Ectodermal cell (in vitro differentiated cells): ENCODE measurements around the gene TMEM158.

Source experiments
- H3K27ac ChIP-seq: 2 replicates; pipeline ENCODE4 v1.7.0; 2013; ENCODE audit warnings: mild to moderate bottlenecking, low read depth, low read length; ENCODE audit not compliant: insufficient read depth, poor library complexity, severe bottlenecking
- H3K27me3 ChIP-seq: 2 replicates; pipeline ENCODE4 v1.7.0; 2013; ENCODE audit warnings: mild to moderate bottlenecking, low read length; ENCODE audit not compliant: insufficient read depth, control insufficient read depth, poor library complexity, severe bottlenecking
- H3K36me3 ChIP-seq: one replicate; pipeline ENCODE4 v1.7.0; 2013; ENCODE audit warnings: low read length; ENCODE audit not compliant: control insufficient read depth, insufficient read depth
- H3K4me1 ChIP-seq: one replicate; pipeline ENCODE4 v1.7.0; 2013; ENCODE audit warnings: low read length; ENCODE audit not compliant: control insufficient read depth, insufficient read depth
- H3K4me3 ChIP-seq: 2 replicates; pipeline ENCODE4 v1.7.0; 2013; ENCODE audit warnings: low read depth, low read length, control low read depth; ENCODE audit not compliant: insufficient read depth
- H3K9me3 ChIP-seq: 2 replicates; pipeline ENCODE4 v1.7.0; 2013; ENCODE audit warnings: mild to moderate bottlenecking, low read length, moderate library complexity; ENCODE audit not compliant: control insufficient read depth
- WGBS, 2 experiments: methylation state at CpG; one replicate each; pipeline ENCODE4 v1.1.7; 2013; ENCODE audit warnings: missing lambda C conversion rate in 2 of 2; 5-methylcytosine and 5-hydroxymethylcytosine counted together

Gene TMEM158

DNA sequence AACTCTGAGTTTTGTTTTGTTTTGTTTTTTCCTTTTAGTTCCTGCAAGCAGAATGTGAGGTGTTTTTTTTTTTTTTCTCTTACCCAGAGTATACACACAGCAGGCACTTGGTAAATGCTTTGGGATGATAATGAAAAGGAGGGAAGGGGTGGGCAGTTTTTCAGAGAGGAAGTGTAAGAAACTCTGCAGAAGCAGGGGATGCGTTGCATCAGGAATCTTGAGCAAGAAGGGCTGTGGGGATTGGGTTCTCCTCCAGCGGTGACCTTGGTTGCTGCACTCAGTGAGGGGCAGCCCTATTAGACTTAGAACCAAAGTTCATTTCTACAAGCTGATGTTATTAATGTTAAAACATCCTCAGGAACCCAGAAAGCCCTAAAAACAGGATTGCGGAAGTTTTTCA, 32.2 kb upstream of the TMEM158 start:
- WGBS, 2 experiments = 66 to 70% methylated on average over 3 of the region's 3 CpGs
- no peaks in the 10 kb centered on the region for H3K36me3 ChIP-seq

DNA sequence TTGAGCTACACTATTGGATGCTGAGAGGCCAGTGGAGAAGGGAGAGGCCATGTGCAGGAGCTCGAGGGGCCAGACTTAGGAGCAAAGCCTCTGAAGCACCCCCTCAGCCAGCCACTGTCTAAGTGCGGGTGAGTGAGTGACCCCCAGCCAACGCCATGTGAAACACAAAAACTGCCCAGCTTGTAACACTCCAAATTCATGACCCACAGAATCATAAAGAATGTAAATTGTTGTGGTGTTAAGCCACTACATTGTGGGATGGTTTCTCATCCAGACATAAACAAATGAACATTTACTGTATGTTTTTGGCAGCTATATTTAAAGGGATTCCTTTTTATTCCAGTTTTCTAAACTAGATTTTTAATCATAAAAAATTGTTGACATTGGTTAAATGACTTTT, 27.2 kb upstream of the TMEM158 start:
- WGBS, 2 experiments = 92 to 93% methylated on average over 2 to 3 of the region's 3 CpGs
- no peak overlapping the region for H3K4me3 ChIP-seq
- H3K9me3 ChIP-seq = no peaks in the 10 kb centered on the region
- no peak overlapping the region for H3K27ac ChIP-seq
- H3K27me3 ChIP-seq = no peaks in the 10 kb centered on the region
- no peaks in the 10 kb centered on the region for H3K4me1 ChIP-seq
- H3K36me3 ChIP-seq = no peaks in the 10 kb centered on the region

More for the DNA sequence above, 32.2 kb upstream of the TMEM158 start:
- no peaks in the 10 kb centered on the region for H3K27me3 ChIP-seq
- no peaks in the 10 kb centered on the region for H3K4me1 ChIP-seq
- no peaks in the 10 kb centered on the region for H3K9me3 ChIP-seq
- no peak overlapping the region for H3K27ac ChIP-seq
- H3K4me3 ChIP-seq = no peak overlapping the region

DNA sequence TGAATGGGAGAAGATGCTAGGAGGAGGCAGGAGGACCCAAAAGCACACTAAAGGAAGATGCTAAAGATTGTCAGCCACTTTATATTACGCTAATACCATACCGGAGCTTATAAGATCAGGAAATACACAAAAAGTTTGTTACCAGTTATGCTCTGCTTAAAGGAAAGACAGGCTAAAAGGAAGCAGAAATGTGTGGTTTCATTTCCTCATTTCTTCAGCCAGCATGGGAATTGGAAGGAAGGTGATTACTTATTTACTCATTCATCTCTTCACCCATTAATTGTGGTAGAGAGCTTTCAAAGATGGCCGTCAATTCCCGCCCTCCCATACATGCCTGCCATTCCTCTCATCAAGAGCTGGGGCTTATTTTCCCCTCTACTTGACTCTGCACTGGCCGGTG, 26.7 kb upstream of the TMEM158 start:
- H3K4me3 ChIP-seq = no peak overlapping the region
- H3K36me3 ChIP-seq = no peaks in the 10 kb centered on the region
- H3K4me1 ChIP-seq = no peaks in the 10 kb centered on the region
- no peaks in the 10 kb centered on the region for H3K9me3 ChIP-seq
- no peaks in the 10 kb centered on the region for H3K27me3 ChIP-seq
- WGBS, 2 experiments = 95 to 96% methylated on average over 5 of the region's 5 CpGs
- no peak overlapping the region for H3K27ac ChIP-seq

DNA sequence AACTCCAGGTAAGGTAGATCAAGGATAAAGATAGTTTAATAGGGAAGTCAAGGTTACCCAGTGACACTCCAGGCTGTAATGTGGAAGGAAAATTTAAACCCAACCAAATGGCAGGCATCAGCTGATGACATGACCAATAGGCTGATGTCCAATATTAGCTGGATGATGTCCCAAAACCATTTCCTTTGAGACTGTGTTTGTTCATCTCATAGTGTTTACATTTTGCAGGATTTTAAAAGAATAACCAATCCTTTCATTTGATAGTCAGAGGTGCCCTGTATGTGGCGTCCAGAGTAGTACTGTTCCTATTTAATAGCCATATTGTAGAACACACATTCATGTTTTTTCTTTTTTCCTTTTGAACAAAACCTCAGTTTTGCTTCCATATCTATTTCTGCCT, 23.3 kb upstream of the TMEM158 start:
- no peaks in the 10 kb centered on the region for H3K36me3 ChIP-seq
- H3K4me3 ChIP-seq = no peak overlapping the region
- no peaks in the 10 kb centered on the region for H3K27me3 ChIP-seq
- no peak overlapping the region for H3K27ac ChIP-seq
- WGBS, 2 experiments = 95 to 100% methylated on average over 1 of the region's 1 CpG
- peaks cover 3% of the 10 kb centered on the region for H3K4me1 ChIP-seq
- no peaks in the 10 kb centered on the region for H3K9me3 ChIP-seq

GRCh38 chr3:45246241-45246640, 20.2 kb upstream of the TMEM158 start:
- Histone ChIP-seq H3K4me1 (peaks cover 3% of the 10 kb centered on the region), H3K9me3 (no peaks in the 10 kb centered on the region), H3K36me3 (no peaks in the 10 kb centered on the region), H3K27ac (no peak overlapping the region), H3K27me3 (no peaks in the 10 kb centered on the region), H3K4me3 (no peak overlapping the region)
- 96 to 98% methylated on average over 3 of the region's 3 CpGs for WGBS, 2 experiments

DNA sequence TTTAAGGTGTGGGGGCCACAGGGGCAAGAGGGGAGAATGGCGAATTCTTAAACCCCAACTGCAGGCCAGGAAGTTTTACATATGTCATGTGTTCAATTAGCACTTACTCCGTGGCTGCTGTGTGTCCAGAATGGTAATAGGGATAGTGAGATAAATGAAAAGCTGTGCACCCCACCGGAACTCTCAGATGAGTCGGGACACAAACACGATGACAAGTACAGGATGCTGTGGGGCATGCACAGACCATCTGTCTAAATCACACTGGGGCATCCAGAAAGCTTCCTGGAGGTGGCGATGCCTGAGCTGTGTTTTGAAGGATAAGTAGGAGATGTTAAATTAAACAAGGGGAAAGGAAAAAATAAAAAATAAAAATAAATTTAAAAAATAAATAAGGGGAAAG, 18.3 kb upstream of the TMEM158 start:
- Histone ChIP-seq H3K27ac (no peak overlapping the region), H3K4me3 (no peak overlapping the region), H3K36me3 (no peaks in the 10 kb centered on the region), H3K27me3 (no peaks in the 10 kb centered on the region), H3K9me3 (no peaks in the 10 kb centered on the region), H3K4me1 (peaks cover 3% of the 10 kb centered on the region)
- WGBS, 2 experiments = 83 to 84% methylated on average over 6 of the region's 6 CpGs

- no peaks in the 10 kb centered on the region for H3K9me3 ChIP-seq
- no peak overlapping the region for H3K27ac ChIP-seq
- no peaks in the 10 kb centered on the region for H3K4me1 ChIP-seq
- no peaks in the 10 kb centered on the region for H3K36me3 ChIP-seq
- 83 to 91% methylated on average over 3 of the region's 3 CpGs for WGBS, 2 experiments
- H3K27me3 ChIP-seq = no peaks in the 10 kb centered on the region
- H3K4me3 ChIP-seq = no peak overlapping the region
Observed at GRCh38 chr3:45241206-45241605, 15.1 kb upstream of the TMEM158 start.

DNA sequence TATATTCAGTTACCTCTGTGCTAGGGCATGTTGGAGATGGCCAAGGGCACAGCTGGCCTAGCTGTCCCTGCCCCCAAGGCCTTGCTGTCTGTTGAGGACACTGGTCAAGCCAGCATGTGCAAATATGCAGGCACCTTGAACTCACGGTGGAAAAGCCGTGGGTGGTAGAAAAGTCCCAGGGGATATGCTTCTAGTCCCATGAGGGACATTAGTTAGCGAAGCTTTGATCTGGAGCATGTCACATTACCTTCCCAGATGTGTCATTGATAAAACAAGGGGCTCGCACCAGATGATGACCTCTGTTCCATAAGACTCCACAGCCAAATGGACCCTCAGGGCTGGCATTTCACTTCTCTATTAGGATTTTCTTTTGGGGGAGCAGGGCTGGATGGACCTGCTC, 14.2 kb upstream of the TMEM158 start:
- Histone ChIP-seq H3K27ac (no peak overlapping the region), H3K36me3 (no peaks in the 10 kb centered on the region), H3K9me3 (no peaks in the 10 kb centered on the region), H3K4me1 (no peaks in the 10 kb centered on the region), H3K27me3 (no peaks in the 10 kb centered on the region), H3K4me3 (no peak overlapping the region)
- WGBS, 2 experiments = 81 to 82% methylated on average over 4 of the region's 4 CpGs

DNA sequence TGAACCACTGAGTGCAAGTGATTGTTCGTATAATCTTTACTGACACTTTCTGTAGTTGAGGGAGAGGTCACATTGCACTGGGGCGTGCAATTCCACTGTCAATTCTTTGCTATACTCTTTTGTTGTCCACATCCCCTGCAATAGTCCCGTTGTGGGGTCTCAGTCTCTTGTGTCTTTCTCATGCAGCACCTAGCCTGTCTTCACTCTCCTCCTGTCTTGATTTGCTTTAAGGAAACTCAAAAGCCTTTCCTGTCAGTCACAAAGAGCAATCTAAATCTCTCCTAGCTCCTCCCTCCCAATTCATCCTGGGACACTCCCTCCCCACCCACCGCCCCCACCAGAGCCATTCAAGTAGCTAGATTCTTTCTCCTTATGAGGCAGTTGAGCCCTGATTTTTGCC, 13.2 kb upstream of the TMEM158 start:
- Histone ChIP-seq H3K36me3 (no peaks in the 10 kb centered on the region), H3K4me1 (no peaks in the 10 kb centered on the region), H3K27ac (no peak overlapping the region), H3K9me3 (no peaks in the 10 kb centered on the region), H3K27me3 (no peaks in the 10 kb centered on the region), H3K4me3 (no peak overlapping the region)
- 85 to 89% methylated on average over 4 of the region's 4 CpGs for WGBS, 2 experiments

DNA sequence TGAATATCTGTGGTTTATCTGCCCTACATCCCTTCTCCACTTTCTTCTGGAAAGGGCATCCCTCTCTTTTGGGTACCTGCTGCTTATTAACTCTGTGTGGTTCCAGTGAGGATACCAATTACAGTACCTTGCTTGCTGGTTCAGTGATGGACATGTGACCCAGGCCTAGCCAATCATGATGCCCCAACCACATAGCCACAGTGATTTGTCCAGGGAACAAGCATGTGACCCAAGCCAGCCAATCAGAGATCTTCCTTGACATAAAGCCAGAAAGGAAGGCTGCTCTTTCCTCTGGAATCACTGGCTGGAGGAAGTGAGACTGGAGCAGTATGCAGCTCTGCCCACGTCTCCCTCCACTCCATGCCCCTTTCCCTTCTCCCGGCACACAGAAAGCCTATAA, 10.9 kb upstream of the TMEM158 start:
- WGBS, 2 experiments = 87 to 90% methylated on average over 2 of the region's 2 CpGs
- H3K4me3 ChIP-seq = no peak overlapping the region
- H3K27ac ChIP-seq = no peak overlapping the region
- no peaks in the 10 kb centered on the region for H3K9me3 ChIP-seq
- no peaks in the 10 kb centered on the region for H3K36me3 ChIP-seq
- no peaks in the 10 kb centered on the region for H3K27me3 ChIP-seq
- no peaks in the 10 kb centered on the region for H3K4me1 ChIP-seq

DNA sequence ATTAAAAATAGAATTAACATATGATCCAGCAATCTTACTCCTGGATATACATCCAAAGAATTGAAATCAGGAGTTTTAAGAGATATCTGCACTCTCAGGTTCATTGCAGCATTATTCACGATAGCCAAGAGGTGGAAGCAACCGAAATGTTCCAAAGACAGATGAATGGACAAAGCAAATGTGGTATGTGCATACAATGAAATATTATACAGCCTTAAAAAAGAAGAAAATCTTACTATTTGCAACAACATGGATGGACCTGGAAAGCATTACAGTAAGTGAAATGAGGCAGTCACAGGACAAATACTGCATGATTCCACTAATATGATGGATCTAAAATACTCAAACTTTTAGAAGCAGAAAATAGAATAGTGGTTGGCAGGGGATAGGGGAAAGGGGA, 9.3 kb upstream of the TMEM158 start:
- H3K36me3 ChIP-seq = no peaks in the 10 kb centered on the region
- H3K27me3 ChIP-seq = no peaks in the 10 kb centered on the region
- H3K4me3 ChIP-seq = no peak overlapping the region
- no peaks in the 10 kb centered on the region for H3K4me1 ChIP-seq
- WGBS, 2 experiments = 81 to 83% methylated on average over 2 of the region's 2 CpGs
- H3K9me3 ChIP-seq = no peaks in the 10 kb centered on the region
- H3K27ac ChIP-seq = no peak overlapping the region
